Stimulated activated CD8-positive, alpha-beta memory T cell treated with anti-CD3 and anti-CD28 coated beads, Interleukin-2, amount 100 ng/mL, for 1 hour (primary cell): ENCODE results near the gene DNAJC5G.
A peak's percentile ranks its signal among the peaks of the same experiment; 100 is the strongest.
"Not testable (repeated sequence)": the region's sequence is repeated elsewhere in the genome, so short reads cannot be mapped to it uniquely, and the experiment has no call there.

Experiments
- DNase-seq, 2 donors: peaks; one replicate each; pipeline ENCODE4 v3.0.0-alpha.2; 2020; ENCODE audit warnings: low read depth in 2 of 2

DNAJC5G gene

DNA sequence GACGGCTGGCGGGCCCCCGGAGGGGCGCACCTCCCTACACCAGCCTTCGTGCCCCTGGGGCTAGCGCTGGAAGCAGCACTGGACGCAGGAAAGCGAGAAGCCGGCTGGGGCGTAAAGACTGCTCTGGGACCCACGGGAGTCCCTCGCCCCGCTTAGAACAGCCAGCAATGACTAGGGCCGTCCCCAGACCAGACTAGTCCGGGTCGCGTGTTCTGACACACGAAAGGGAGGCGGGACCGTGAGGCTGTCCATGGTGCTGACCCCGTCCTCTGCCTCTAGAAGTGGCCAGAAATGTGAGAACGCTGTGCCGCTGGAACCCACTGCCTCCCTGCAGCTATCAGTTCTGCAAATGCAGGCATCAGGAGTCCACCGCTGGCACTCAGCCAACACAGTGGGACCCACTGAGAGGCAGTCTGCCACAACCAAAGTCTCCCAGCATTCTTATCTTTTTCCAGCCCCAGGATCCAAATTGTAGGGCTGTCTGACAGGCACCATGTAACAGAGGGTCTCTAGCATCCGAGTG, 33.2 kb downstream of the DNAJC5G start, which contains the start of gene UCN:
TSS of gene UCN (minus strand) at position 87 of the 523 bp plus-strand sequence. CDS start 550 bp downstream, outside the sequence.
- DNase-seq, result no peak

DNA sequence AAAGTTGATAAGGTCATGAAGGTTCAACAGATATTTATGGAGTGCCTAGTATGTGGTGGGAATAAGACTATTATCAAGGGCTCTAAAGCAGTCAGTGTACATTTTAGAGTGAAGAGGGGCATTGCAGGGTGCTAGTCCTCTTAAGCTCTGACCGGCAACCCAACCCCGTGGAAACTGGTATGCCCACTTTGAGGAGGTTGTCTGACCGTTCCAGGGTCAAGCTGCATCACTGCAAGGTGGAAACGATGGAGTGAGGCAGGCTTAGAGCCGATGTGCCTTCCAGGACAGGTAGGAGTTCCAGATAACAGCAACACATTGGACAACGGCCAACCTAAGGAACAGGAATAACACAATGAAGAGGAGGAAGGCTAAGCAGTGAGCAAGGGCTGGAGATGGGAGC, 34.4 kb downstream of the DNAJC5G start:
- DNase-seq, result no peak

DNA sequence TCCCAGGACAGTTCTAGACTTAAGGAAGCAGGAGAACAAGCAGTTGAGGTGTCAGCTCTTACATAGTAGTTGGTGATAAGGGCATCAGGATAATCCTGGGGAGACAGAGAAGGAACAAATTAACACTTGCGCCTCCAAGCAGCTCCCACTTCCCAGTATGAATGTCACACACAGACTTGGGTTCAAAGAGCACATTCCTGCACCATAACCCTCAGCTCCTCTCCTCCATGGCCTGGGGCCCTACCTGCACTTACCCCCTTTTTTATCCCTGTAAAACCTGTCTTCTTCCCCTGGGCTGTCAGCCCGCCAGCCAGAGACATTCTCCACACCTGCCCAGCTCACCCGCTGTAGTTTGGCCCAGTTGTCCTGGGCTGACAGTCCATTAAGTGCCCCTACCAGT, 36.9 kb downstream of the DNAJC5G start:
- no peak for DNase-seq

DNA sequence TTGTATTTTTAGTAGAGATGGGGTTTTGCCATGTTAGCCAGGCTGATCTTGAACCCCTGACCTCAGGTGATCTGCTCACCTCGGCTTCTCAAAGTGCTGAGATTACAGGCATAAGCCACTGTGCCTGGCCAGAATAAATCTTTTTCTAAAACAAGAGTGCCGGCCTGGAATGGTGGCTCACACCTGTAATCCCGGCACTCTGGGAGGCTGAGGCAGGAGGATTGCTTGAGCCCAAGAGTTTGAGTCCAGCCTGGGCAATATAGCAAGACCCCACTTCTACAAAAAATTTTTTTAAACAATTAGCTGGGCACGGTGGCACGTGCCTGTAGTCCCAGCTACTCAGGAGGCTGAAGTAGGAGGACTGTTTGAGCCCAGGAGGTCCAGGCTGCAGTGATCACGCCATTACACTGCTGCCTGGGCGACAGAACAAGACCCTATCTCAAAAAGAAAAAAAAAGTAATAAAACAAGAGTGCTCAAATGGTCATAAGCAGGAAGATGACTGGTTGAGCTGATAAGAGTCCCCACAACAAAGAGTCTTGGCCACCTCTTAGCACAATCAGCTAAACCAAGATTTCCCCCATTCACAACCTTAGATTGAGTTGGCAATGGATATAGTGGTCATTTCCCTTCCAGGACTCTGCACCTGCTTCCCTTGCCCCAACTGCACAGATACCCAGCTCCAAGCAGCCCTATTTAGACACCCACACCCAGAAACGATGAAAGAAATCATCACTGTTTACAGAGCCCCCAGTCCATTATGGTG, 38.8 kb downstream of the DNAJC5G start:
- DNase-seq, result no peak

DNA sequence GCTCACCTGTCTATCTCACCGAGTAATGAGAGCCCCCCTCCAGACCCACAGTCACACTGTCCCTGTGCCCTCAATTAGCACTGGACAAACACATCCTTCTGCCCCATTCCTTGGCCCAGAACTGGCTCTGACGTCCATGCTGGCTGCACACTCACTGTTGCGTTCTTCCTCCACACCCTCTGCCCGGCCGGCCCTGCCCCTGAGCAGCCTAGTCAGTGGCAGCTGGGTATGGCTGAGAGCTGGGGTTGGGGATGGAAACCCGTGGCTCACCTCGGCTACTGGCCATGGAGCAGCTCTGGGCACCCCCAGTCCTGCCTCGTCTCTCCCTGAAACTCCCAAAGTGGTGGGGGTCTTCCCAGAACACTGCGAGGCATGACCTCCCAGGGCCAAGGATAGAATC, 39.5 kb downstream of the DNAJC5G start:
- no peak for DNase-seq

DNA sequence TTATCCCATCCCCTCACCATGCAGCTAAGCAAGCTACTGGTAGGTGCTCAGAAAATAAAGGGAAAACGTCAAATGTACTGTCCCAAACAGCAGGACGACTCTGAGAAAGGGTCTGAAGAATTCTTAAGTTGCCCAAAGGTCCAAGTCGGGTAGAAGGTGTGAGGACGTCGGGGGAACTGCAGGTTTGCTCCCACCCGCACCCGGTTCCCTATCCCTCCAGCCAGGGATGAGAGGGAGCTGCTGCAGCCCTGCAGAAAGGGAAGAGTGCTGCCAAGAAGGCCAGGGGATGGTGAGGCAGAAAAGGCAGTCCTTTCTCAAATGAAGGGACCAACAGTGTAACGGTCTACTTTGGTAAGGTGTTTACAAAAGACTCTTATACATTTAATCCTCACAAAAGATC, 39.9 kb downstream of the DNAJC5G start:
- no peak for DNase-seq

DNA sequence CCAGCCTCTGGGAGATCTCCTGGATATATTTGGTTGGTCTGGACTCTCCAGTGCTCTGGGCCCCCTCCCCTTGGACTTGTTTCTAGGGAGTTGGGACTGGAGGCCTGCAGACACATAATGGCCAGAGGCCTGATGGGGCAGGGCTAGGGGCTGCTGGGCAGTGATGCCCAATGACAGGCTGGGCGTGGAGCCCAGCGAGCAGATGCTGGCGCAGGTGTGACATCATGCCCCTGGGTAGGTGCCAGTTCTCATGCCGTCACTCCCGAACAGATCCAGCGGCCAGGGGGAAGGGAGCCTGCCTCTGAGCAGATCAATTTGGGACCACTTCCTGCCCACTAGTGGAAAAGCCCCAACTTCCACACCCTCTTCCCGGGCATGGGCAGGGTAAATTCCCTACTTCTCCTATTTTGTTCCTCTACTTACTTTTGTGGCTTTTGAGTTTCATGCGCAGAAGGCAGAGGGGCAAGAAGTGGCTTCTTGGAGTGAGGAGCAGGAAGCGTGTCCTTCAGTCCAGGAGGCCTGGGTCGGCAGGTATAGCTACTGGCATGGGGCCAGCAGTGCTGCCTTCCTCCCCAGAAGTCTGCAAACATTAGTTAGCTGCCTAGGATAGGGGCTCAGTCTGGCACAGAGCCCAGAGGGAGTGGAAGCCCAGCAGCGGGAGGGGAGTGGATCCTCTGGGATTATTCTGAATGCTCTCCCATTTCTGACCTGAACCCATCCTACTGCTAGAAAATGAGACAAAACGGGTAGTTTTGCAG, 41.6 kb downstream of the DNAJC5G start:
- DNase-seq, result no peak

DNA sequence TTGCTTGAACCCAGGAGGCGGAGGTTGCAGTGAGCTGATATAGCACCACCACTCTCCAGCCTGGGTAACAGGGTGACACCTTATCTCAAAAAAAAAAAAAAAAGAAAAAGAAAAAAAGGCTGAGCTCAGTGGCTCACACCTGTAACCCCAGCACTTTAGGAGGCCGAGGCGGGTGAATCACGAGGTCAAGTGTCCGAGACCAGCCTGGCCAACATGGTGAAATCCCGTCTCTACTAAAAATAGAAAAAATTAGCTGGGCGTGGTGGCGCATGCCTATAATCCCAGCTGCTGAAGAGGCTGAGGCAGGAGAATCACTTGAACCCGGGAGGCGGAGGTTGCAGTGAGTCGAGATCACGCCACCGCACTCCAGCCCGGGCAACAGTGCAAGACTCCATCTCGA, 44.6 kb downstream of the DNAJC5G start:
- DNase-seq, result not testable (repeated sequence)

DNA sequence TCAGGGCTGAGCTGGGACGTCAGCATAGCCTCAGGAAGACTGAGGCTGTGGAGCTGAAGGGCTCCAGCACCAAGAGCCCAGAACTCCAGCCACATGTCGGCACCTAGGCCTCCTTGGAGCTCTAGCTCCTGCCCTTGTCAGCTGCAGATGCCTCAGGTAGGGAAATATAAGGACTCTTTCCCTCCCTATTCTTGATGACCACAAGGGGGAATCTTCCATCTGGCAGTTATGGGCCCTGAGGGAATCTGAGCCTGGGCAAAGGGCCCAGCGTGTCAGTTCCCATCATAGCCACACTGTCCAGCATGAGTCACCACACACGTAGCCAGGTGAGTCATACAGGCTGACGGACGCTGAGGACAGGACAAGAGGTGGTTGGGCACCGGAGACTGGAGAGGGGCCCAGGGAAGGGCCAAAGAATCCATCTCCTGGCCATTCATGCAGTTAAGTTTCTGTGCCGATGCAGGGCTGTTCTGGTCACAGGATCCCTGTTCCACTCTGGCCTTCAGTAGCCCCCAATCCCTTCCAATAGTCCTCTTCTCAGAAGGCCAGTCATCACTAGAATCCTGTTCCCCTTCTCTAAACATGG, 45.8 kb downstream of the DNAJC5G start:
- DNase-seq, result no peak

DNA sequence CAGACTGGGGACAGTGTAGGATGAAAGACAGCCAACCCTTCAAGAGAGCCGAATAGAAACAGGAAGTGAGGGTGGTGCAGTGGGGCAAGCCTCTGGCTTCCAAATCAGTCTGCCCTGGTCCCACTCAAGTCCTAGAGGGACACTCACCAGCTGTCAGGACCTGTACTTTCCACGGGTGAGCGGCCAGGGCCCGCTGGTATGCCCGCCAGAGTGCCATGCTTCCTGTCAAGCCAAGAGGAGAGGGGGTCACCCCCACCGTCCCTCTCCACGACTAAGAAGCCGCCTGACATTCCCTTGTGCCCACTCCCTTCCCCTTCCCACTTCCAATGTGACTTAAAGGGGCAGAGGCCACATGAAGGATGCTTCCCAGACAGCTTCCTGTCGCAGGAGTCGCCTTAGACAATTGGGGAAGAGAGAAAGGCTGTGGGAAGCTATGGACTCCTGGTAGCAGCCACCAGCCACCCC, 47.1 kb downstream of the DNAJC5G start:
- no peak for DNase-seq

DNA sequence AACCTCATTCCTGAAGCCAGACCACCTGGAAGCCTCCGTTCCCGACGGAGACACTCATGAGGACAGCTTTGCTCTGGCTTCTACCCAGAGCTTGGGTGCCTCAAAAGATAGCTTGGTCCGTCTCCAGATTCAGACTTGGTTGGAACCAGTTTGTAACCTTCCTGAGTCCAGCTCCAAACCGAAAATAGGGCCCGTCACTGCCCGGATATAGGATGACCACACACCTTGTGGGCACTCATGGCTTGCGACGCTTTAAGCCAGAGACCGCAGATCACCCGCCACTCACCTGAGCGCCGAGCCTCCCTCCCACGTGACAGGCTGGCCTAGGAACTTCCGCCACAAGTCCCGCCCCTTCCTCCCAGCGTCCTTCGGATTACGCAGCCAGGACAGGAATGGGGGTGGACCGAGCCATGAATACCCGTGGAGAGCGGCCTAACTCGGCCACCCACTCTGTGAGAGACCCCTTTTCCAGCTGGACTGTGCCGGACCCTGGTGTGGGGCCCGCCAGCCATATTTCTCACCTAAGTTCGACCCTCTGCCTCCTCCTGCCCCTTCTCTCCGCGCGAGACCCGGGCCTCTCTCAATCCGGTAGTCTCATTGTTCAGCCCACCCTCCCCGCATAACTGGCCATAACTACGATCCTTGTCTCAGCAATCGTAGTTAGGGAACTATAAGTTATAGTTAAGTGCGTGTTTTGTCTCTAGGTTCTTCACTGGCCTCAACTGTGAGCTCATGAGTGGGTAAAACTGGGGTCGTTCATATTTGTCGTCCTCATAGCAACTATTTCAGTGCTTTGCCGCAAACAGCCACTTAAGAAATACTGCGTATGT, 47.7 kb downstream of the DNAJC5G start, which contains the start of gene MPV17:
TSS of gene MPV17 (minus strand) at position 332 of the 830 bp plus-strand sequence. CDS start 580 bp downstream, outside the sequence.
- DNase-seq, result peak; percentile 69 to 72

DNA sequence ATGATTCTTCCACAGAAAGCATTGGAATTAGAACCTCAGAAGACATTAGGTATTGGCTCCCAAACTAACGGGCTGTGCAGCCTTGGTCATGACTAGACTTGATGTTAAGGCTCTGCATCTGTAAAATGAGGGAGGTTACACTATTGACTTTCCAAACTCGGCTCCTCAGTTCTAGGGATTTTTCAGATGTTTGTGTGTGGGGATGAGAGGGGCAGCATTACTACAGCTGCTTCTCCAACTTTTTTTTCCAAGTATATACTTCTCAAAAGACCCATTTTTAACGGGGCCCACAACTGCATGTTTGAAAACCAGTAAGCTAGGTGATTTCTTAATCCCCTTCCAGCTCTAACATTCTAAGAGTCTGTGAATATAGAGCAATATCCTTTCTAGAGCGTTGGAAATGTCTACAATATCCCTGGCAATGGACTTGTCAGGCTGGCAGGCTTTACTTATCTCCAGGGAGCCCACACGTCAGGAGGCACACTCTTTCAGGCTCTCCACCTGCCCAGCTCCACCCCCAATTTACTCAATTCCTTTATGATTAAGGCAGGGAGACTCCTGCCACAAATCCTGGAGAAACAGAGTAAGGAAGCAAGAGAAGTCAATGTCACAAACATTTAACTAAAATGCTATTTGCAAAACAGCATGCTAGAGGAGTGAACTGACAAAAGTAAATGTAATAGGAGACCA, 48.5 kb downstream of the DNAJC5G start:
- no peak for DNase-seq

DNA sequence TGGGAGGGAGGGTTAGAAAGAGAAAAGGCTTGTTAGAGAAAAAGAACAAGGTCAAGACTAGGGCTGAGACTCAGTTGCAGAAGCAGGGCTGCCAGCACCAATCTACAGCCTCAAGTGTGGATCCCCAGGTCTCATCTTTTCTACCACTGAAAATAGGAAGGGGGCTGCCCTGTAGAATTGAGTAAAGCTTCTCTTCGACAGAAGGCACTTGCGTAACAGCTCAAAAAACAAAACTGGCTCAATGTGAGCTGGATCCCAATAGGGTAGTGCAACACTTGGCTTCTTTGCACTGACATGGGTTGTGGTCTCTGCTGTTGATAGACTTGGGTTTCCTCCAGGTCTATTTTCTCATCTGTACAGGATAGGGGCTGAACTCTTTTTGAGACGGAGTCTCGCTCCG, 49.5 kb downstream of the DNAJC5G start:
- DNase-seq, result no peak
